Measurements from ENCODE around the gene ARRDC4.

The ARRDC4 gene

GRCh38 chr15:98018761-98019351 lies 58.4 kb downstream of the ARRDC4 start:
- TF ChIP-seq SIN3A (IDR thresholded peaks at IDR 0.05; ENCODE audit: borderline replicate concordance, insufficient read depth, low read length) (no peak), POLR2AphosphoS5 (IDR thresholded peaks at IDR 0.05; ENCODE audit: low read depth, low read length) (no peak), TAF1 (IDR thresholded peaks at IDR 0.05; ENCODE audit: borderline replicate concordance, insufficient read depth, low read length) (no peak), FOXP2 (optimal IDR thresholded peaks at IDR 0.05; ENCODE audit: borderline replicate concordance, extremely low read depth, extremely low read length, insufficient read depth) (no peak)
- TF ChIP-seq, protein P1, sequence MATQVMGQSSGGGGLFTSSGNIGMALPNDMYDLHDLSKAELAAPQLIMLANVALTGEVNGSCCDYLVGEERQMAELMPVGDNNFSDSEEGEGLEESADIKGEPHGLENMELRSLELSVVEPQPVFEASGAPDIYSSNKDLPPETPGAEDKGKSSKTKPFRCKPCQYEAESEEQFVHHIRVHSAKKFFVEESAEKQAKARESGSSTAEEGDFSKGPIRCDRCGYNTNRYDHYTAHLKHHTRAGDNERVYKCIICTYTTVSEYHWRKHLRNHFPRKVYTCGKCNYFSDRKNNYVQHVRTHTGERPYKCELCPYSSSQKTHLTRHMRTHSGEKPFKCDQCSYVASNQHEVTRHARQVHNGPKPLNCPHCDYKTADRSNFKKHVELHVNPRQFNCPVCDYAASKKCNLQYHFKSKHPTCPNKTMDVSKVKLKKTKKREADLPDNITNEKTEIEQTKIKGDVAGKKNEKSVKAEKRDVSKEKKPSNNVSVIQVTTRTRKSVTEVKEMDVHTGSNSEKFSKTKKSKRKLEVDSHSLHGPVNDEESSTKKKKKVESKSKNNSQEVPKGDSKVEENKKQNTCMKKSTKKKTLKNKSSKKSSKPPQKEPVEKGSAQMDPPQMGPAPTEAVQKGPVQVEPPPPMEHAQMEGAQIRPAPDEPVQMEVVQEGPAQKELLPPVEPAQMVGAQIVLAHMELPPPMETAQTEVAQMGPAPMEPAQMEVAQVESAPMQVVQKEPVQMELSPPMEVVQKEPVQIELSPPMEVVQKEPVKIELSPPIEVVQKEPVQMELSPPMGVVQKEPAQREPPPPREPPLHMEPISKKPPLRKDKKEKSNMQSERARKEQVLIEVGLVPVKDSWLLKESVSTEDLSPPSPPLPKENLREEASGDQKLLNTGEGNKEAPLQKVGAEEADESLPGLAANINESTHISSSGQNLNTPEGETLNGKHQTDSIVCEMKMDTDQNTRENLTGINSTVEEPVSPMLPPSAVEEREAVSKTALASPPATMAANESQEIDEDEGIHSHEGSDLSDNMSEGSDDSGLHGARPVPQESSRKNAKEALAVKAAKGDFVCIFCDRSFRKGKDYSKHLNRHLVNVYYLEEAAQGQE (IDR thresholded peaks at IDR 0.05; ENCODE audit: insufficient read depth in 1 of 2, low read depth in 2 of 2, low read length in 2 of 2) = no peak

Measured in PFSK-1 (cell line).